ENCODE results near the gene TMEM217.
A peak's percentile ranks its signal among the peaks of the same experiment; 100 is the strongest.

Gene TMEM217

DNA sequence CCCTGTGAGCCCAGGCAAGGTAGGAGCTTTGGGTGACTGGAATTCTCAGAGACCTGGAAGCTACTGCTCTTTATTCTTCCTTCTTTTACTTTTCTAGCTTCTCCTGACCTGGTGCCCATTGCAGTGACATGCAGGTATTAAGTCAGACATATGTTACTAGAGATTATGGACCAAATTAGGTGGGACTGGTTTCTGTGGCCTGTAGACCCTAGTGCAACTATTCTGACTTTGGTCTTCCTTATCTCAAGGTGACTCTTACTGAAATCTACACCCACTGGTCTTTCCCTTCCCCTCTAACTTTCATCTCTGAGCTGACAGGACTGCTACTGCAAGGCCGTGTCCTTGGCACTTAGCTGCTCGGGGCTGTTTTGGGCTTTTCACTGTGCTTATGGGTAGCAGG lies 24.4 kb upstream of the TMEM217 start:
- Histone ChIP-seq H3K4me1 (ENCODE audit: control extremely low read depth in 1 of 4, control insufficient read depth in 4 of 4, insufficient read depth in 4 of 4, low read length in 3 of 4) (peaks cover 8 to 43% (median 15%) of the 10 kb centered on the region in 4 experiments), H3K27ac (ENCODE audit: insufficient read depth in 1 of 2, low read depth in 1 of 2, low read length in 2 of 2, poor library complexity in 1 of 2, severe bottlenecking in 2 of 2) (no peak overlapping the region), H3K27me3 (replicated peaks in 2 of 5; ENCODE audit: control insufficient read depth in 4 of 5, insufficient read depth in 5 of 5, low read length in 4 of 5) (no peaks in the 10 kb centered on the region), H3K4me3 (ENCODE audit: control insufficient read depth in 1 of 7, extremely low read depth in 1 of 7, insufficient read depth in 4 of 7, low read depth in 2 of 7, low read length in 6 of 7) (no peak overlapping the region), H3K9me3 (ENCODE audit: control extremely low read depth in 1 of 5, control insufficient read depth in 4 of 5, insufficient read depth in 2 of 5, low read depth in 1 of 5, low read length in 4 of 5) (no peaks in the 10 kb centered on the region), H3K36me3 (ENCODE audit: control insufficient read depth in 4 of 4, insufficient read depth in 4 of 4, low read length in 3 of 4) (peaks cover 15 to 53% (median 36%) of the 10 kb centered on the region in 4 experiments)
- 100% methylated on average over 2 of the region's 2 CpGs for WGBS (ENCODE audit: insufficient coverage)
- ChIA-PET POLR2A (no interaction called here), CTCF (interaction anchor here (0.7 kb wide), 1 partner anchor 12 kb away, joined by 3 read pairs; no protein-coding TSS in a partner anchor)
- no peak for DNase-seq

DNA sequence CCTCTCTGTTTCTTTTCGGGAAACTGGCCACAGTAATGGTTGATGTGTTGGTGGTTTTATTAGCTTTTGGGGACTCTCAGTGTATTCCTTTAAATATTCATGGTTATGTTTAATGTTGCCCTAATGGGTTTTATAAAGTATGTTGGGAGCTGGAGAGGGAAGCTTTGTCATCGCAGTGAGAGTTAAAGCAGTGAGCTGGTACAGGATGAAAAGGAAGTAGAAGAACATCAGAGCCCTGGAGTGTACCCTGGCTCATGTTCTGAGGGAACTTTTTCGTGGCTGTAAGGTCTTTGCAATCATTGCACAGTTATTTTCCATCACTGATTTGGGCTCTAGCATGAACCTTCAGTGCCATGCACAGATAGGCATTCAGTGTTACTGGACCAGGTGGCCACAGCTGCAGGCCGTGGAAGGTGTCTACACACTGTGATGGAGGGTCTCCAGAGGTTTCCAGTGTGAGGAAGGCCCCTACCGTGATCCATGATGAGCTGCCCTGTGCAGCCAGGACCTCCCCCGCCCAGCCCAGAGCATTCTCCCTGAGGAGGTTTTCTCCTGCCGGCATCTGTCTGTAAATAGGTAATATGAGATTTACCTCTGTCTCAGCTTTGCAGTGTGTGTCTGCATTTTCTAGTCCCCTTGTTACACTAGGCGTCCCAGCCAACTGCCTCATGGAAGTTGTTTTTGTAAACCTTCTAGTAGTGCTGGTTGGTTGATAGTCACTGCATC lies 22.4 kb upstream of the TMEM217 start:
- POLR2A ChIA-PET = no interaction called here
- Histone ChIP-seq H3K9me3 (ENCODE audit: control extremely low read depth in 1 of 5, control insufficient read depth in 4 of 5, insufficient read depth in 2 of 5, low read depth in 1 of 5, low read length in 4 of 5) (no peaks in the 10 kb centered on the region), H3K4me1 (ENCODE audit: control extremely low read depth in 1 of 4, control insufficient read depth in 4 of 4, insufficient read depth in 4 of 4, low read length in 3 of 4) (peaks cover 11 to 62% (median 22%) of the 10 kb centered on the region in 4 experiments), H3K36me3 (ENCODE audit: control insufficient read depth in 4 of 4, insufficient read depth in 4 of 4, low read length in 3 of 4) (peaks cover 12 to 48% (median 30%) of the 10 kb centered on the region in 4 experiments), H3K27me3 (replicated peaks in 2 of 5; ENCODE audit: control insufficient read depth in 4 of 5, insufficient read depth in 5 of 5, low read length in 4 of 5) (no peaks in the 10 kb centered on the region), H3K27ac (ENCODE audit: insufficient read depth in 1 of 2, low read depth in 1 of 2, low read length in 2 of 2, poor library complexity in 1 of 2, severe bottlenecking in 2 of 2) (peak overlapping the region in 1 of 2 experiments; percentile 29), H3K4me3 (ENCODE audit: control insufficient read depth in 1 of 7, extremely low read depth in 1 of 7, insufficient read depth in 4 of 7, low read depth in 2 of 7, low read length in 6 of 7) (no peak overlapping the region)
- CTCF ChIA-PET = interaction anchor here (0.6 to 3.2 kb wide), 8 partner anchors 13 to 424 kb away, joined by 3 to 10 read pairs (median 4); no protein-coding TSS in a partner anchor
- no peak for DNase-seq
- 92% methylated on average over 6 of the region's 8 CpGs for WGBS (ENCODE audit: insufficient coverage)

DNA sequence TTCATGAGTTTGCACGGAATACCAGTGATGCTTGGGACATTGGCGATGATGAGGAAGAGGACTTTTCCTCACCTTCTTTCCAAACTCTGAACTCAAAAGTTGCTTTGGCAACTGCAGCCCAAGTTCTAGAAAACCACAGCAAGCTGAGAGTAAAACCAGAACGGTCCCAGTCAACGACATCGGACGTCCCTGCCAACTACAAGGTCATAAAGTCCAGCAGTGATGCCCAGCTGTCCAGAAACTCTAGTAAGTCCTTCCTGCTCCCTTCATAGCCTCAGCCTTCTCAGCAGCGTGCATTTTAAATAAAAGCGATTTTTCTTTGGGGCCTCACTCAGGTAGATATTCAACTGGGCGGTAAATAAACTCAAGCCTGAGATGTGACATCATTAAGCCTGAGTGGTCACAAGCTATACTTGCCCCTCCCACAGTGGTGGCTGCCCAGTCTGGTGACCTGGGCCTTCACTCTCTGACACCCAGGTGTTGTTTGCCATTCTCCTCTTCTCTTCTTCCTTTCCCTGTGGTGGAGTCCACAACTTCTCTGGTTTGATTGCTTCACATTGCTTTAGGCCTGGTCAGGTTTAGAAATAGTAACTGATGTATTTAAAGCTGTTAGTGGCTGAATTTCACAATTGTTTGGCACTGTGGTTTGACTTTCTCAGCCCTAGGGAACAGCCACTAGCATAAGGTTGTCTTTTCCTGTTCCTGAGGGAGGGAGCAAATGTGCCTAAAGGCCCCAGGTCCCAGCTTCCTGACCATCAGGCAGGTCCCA lies 21.6 kb upstream of the TMEM217 start:
- peak in 2 of 3 donors; percentile 27 to 39 for DNase-seq
- Histone ChIP-seq H3K36me3 (ENCODE audit: control insufficient read depth in 4 of 4, insufficient read depth in 4 of 4, low read length in 3 of 4) (peaks cover 8 to 42% (median 28%) of the 10 kb centered on the region in 4 experiments), H3K9me3 (ENCODE audit: control extremely low read depth in 1 of 5, control insufficient read depth in 4 of 5, insufficient read depth in 2 of 5, low read depth in 1 of 5, low read length in 4 of 5) (no peaks in the 10 kb centered on the region), H3K4me1 (ENCODE audit: control extremely low read depth in 1 of 4, control insufficient read depth in 4 of 4, insufficient read depth in 4 of 4, low read length in 3 of 4) (peaks cover 11 to 66% (median 22%) of the 10 kb centered on the region in 4 experiments), H3K27me3 (replicated peaks in 2 of 5; ENCODE audit: control insufficient read depth in 4 of 5, insufficient read depth in 5 of 5, low read length in 4 of 5) (no peaks in the 10 kb centered on the region), H3K27ac (ENCODE audit: insufficient read depth in 1 of 2, low read depth in 1 of 2, low read length in 2 of 2, poor library complexity in 1 of 2, severe bottlenecking in 2 of 2) (peak overlapping the region in 1 of 2 experiments; percentile 29), H3K4me3 (ENCODE audit: control insufficient read depth in 1 of 7, extremely low read depth in 1 of 7, insufficient read depth in 4 of 7, low read depth in 2 of 7, low read length in 6 of 7) (no peak overlapping the region)
- CTCF ChIA-PET = interaction anchor here (0.6 to 3.2 kb wide), 7 partner anchors 17 to 425 kb away, joined by 3 to 10 read pairs (median 4); no protein-coding TSS in a partner anchor
- 98% methylated on average over 9 of the region's 9 CpGs for WGBS (ENCODE audit: insufficient coverage)
- POLR2A ChIA-PET = no interaction called here

DNA sequence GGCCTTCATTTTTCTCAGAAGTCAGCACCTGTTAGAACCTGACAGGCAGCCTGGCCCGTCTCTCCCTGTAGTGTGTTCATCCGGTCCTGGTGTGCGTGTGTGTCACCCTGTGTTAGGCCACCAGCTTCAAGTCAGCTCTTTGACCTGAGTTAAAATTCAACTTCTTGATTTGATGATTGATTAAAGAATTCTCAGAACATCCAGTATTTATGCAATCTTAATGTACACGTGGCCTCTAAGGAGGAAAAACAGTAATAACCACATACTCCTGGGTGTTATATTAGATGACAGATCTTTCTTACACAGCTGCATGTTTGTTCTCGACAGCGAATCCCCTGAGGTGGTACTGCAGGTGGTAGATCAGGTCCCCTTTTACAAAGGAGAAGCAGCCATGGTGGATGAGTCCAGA lies 19.1 kb upstream of the TMEM217 start:
- CTCF ChIA-PET = interaction anchor here (1.0 kb wide), 2 partner anchors 10 to 37 kb away, joined by 3 to 4 read pairs; no protein-coding TSS in a partner anchor
- H3K27me3 ChIP-seq (replicated peaks in 2 of 5; ENCODE audit: control insufficient read depth in 4 of 5, insufficient read depth in 5 of 5, low read length in 4 of 5) = no peaks in the 10 kb centered on the region
- POLR2A ChIA-PET = interaction anchor here (1.0 kb wide), 1 partner anchor 19 kb away, joined by 4 read pairs; the partner anchor contains the start of genes TBC1D22B and TMEM217
- H3K4me3 ChIP-seq (ENCODE audit: control insufficient read depth in 1 of 7, extremely low read depth in 1 of 7, insufficient read depth in 4 of 7, low read depth in 2 of 7, low read length in 6 of 7) = no peak overlapping the region
- no peaks in the 10 kb centered on the region for H3K9me3 ChIP-seq (ENCODE audit: control extremely low read depth in 1 of 5, control insufficient read depth in 4 of 5, insufficient read depth in 2 of 5, low read depth in 1 of 5, low read length in 4 of 5)
- peaks cover 0 to 17% (median 10%) of the 10 kb centered on the region in 4 experiments for H3K36me3 ChIP-seq (ENCODE audit: control insufficient read depth in 4 of 4, insufficient read depth in 4 of 4, low read length in 3 of 4)
- WGBS (ENCODE audit: insufficient coverage) = 90% methylated on average over 5 of the region's 6 CpGs
- peaks cover 11 to 79% (median 23%) of the 10 kb centered on the region in 4 experiments for H3K4me1 ChIP-seq (ENCODE audit: control extremely low read depth in 1 of 4, control insufficient read depth in 4 of 4, insufficient read depth in 4 of 4, low read length in 3 of 4)
- H3K27ac ChIP-seq (ENCODE audit: insufficient read depth in 1 of 2, low read depth in 1 of 2, low read length in 2 of 2, poor library complexity in 1 of 2, severe bottlenecking in 2 of 2) = no peak overlapping the region
- DNase-seq = peak in 2 of 3 donors; percentile 15 to 31

DNA sequence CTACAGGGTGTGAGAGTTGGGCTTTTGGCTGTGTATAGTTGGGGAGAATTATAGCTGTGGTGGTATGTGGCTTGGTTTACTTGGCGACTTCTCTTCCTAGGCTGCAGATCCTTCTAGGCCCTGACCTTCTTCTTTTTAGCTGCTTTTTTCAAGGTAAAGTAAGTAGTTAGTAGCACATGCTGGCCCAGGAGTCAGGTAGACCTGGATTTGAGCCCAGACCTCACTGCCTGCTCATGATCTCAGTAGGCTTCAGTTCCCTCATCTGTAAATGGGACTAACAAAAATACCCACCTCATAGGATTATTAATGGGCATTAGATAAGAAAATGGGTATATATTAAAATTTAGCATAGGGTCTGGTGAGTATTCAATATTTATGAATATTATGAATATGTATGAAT lies 17.4 kb upstream of the TMEM217 start:
- no CpG with 5 or more reads among the region's 1 CpG for WGBS (ENCODE audit: insufficient coverage)
- ChIA-PET CTCF (no interaction called here), POLR2A (interaction anchor here (0.7 kb wide), 1 partner anchor 55 kb away, joined by 3 read pairs; no protein-coding TSS in a partner anchor)
- no peaks in the 10 kb centered on the region for H3K27me3 ChIP-seq (replicated peaks in 2 of 5; ENCODE audit: control insufficient read depth in 4 of 5, insufficient read depth in 5 of 5, low read length in 4 of 5)
- no peaks in the 10 kb centered on the region for H3K9me3 ChIP-seq (ENCODE audit: control extremely low read depth in 1 of 5, control insufficient read depth in 4 of 5, insufficient read depth in 2 of 5, low read depth in 1 of 5, low read length in 4 of 5)
- H3K4me1 ChIP-seq (ENCODE audit: control extremely low read depth in 1 of 4, control insufficient read depth in 4 of 4, insufficient read depth in 4 of 4, low read length in 3 of 4) = peaks cover 11 to 62% (median 20%) of the 10 kb centered on the region in 4 experiments
- no peak for DNase-seq
- peaks cover 0 to 10% (median 8%) of the 10 kb centered on the region in 4 experiments for H3K36me3 ChIP-seq (ENCODE audit: control insufficient read depth in 4 of 4, insufficient read depth in 4 of 4, low read length in 3 of 4)
- H3K4me3 ChIP-seq (ENCODE audit: control insufficient read depth in 1 of 7, extremely low read depth in 1 of 7, insufficient read depth in 4 of 7, low read depth in 2 of 7, low read length in 6 of 7) = no peak overlapping the region
- no peak overlapping the region for H3K27ac ChIP-seq (ENCODE audit: insufficient read depth in 1 of 2, low read depth in 1 of 2, low read length in 2 of 2, poor library complexity in 1 of 2, severe bottlenecking in 2 of 2)

DNA sequence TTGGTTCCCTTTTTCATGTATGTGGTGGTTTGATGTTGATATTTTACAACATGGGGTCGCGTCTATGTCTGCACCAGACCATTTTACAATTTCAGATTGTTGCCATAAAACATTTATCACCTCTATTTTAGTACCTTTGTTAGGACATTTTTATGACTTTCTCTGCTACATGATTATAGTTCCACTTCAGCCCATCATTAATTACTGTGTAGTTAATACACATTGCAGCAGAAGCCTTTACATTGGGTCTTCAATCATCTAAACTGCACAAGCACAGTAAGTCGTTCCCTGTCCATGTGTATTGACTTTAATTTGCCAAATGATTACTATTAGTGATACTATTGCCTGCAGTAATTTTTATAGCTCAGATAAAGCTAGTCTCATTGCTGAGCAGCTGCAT lies 15.7 kb upstream of the TMEM217 start:
- Histone ChIP-seq H3K36me3 (ENCODE audit: control insufficient read depth in 4 of 4, insufficient read depth in 4 of 4, low read length in 3 of 4) (peaks cover 0 to 9% (median 2%) of the 10 kb centered on the region in 4 experiments), H3K9me3 (ENCODE audit: control extremely low read depth in 1 of 5, control insufficient read depth in 4 of 5, insufficient read depth in 2 of 5, low read depth in 1 of 5, low read length in 4 of 5) (no peaks in the 10 kb centered on the region), H3K4me3 (ENCODE audit: control insufficient read depth in 1 of 7, extremely low read depth in 1 of 7, insufficient read depth in 4 of 7, low read depth in 2 of 7, low read length in 6 of 7) (no peak overlapping the region), H3K4me1 (ENCODE audit: control extremely low read depth in 1 of 4, control insufficient read depth in 4 of 4, insufficient read depth in 4 of 4, low read length in 3 of 4) (peaks cover 3 to 45% (median 16%) of the 10 kb centered on the region in 4 experiments), H3K27ac (ENCODE audit: insufficient read depth in 1 of 2, low read depth in 1 of 2, low read length in 2 of 2, poor library complexity in 1 of 2, severe bottlenecking in 2 of 2) (no peak overlapping the region), H3K27me3 (replicated peaks in 2 of 5; ENCODE audit: control insufficient read depth in 4 of 5, insufficient read depth in 5 of 5, low read length in 4 of 5) (no peaks in the 10 kb centered on the region)
- CTCF ChIA-PET = interaction anchor here (0.8 to 1.9 kb wide), 3 partner anchors 12 to 64 kb away, joined by 3 to 5 read pairs (median 3); no protein-coding TSS in a partner anchor
- POLR2A ChIA-PET = interaction anchor here (1.4 kb wide), 1 partner anchor 16 kb away, joined by 4 read pairs; the partner anchor contains the start of genes TBC1D22B and TMEM217
- DNase-seq = peak in 1 of 3 donors; percentile 20
- WGBS (ENCODE audit: insufficient coverage) = no CpG with 5 or more reads among the region's 3 CpGs
